Kidney epithelial cell (primary cell): ENCODE results near the gene DOK7. TPM values are rescaled to one million over a fixed set of nuclear protein-coding genes. Genes with fewer than 3 reads are reported as not detected.

Experiments
- DNase-seq: peaks from one replicate; pipeline ENCODE4 v3.0.0-alpha.2; 2010; ENCODE audit warnings: low read depth
- H3K27me3 ChIP-seq: 2 replicates; pipeline ENCODE4 v1.6.0; 2011; ENCODE audit warnings: low read length; ENCODE audit not compliant: control insufficient read depth, insufficient read depth
- H3K36me3 ChIP-seq: 2 replicates; pipeline ENCODE4 v1.5.1; 2011; ENCODE audit warnings: low read length; ENCODE audit not compliant: control insufficient read depth, insufficient read depth
- H3K4me3 ChIP-seq: 2 replicates; pipeline ENCODE4 v1.5.1; 2011; ENCODE audit warnings: low read depth, mild to moderate bottlenecking, control low read depth, low read length
- total RNA-seq: library from RNA; depleted of rRNA; stranded (reverse); fragments of >200 nt; gene quantifications from 2 replicates; pipeline ENCODE4 v1.2.3, GENCODE V29; 2015
- TF ChIP-seq, protein P1 (sequence below): IDR thresholded peaks from 2 replicates; pipeline ENCODE4 v1.5.1; 2011; ENCODE audit warnings: mild to moderate bottlenecking, moderate library complexity, low read length, control low read depth, inconsistent platforms; ENCODE audit not compliant: insufficient read depth, poor library complexity, severe bottlenecking

DOK7 gene
- total RNA-seq, 1 donor from 2014 or later: 6.9 TPM

DNA sequence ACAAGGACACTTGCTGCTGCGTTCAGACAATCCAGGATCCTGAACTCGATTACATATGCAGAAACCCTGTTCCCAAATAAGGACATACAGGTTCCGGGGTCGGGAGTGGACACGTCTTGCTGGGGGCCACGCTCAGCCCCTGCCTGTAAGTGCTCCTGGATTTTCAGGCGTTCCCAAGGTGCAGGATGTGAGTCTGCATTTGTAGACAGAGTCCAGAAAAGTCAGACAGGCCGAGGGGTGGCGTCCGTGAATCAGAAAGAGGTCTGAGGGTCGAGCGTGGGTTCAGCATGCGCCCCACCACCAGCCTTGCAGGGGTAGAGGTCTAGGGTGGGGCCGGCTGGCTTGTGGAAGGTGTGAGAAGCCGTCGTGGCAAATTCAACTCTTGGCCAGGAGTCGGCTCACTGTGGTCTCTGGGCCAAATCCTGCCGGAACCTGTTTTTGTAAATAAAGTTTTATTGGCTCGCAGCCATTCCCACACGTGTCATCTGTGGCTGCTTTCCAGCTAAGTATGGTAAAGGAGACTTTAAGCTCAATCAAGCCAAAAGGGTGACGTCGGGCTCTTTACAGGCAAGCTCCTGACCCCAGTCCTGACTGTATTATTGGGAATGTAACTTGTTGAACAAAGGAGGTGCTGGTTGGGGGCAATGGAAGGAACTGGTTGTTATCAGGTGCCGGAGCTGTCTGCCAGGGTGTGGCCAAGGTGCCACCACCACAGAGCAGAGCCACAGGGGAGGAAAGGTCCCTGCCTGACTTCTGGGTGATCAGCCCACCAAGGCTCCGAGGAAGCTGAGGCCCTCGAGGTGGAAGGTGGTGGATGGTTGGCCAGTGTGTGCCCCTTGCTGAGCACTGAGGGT is 7.4 kb downstream of the DOK7 start:
- H3K27me3 ChIP-seq: peaks cover 13% of the 10 kb centered on the region
- DNase-seq: no peak
- H3K36me3 ChIP-seq: no peaks in the 10 kb centered on the region
- TF ChIP-seq, protein P1, sequence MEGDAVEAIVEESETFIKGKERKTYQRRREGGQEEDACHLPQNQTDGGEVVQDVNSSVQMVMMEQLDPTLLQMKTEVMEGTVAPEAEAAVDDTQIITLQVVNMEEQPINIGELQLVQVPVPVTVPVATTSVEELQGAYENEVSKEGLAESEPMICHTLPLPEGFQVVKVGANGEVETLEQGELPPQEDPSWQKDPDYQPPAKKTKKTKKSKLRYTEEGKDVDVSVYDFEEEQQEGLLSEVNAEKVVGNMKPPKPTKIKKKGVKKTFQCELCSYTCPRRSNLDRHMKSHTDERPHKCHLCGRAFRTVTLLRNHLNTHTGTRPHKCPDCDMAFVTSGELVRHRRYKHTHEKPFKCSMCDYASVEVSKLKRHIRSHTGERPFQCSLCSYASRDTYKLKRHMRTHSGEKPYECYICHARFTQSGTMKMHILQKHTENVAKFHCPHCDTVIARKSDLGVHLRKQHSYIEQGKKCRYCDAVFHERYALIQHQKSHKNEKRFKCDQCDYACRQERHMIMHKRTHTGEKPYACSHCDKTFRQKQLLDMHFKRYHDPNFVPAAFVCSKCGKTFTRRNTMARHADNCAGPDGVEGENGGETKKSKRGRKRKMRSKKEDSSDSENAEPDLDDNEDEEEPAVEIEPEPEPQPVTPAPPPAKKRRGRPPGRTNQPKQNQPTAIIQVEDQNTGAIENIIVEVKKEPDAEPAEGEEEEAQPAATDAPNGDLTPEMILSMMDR: no peak
- H3K4me3 ChIP-seq: no peak overlapping the region

DNA sequence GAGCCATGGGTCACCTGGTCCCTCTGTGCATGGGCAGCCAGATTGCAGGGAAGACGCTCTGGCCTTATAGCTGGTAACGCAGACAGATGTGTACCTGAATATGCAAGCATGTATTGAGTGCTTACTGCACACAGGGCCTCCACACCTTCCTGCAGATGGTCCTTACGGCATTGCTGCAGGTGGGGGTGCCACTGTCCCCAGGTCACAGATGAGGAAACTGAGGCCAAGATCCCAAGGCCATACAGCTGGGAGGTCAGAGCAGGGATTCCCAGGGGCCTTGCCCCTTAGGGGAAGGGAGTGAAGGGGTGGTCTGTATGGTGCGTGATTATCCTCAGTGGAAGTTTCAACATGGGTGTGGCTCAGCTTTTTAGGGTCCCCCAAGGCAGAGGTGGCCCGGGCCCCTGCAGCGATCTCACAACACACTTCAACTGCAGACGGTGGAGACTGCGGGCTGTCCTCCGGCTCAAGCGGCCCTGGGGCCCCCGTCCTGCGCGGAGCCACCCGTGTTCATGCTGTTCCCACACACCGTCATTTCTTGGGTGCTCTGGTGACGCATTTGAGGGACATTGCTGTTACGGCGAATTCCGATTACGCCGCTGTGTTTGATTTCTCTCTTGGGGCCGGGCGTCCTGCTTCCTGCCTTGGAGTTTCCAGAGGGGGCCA is 8.1 kb downstream of the DOK7 start:
- H3K4me3 ChIP-seq: no peak overlapping the region
- peaks cover 13% of the 10 kb centered on the region for H3K27me3 ChIP-seq
- TF ChIP-seq, protein P1: no peak
- H3K36me3 ChIP-seq: no peaks in the 10 kb centered on the region
- no peak for DNase-seq

DNA sequence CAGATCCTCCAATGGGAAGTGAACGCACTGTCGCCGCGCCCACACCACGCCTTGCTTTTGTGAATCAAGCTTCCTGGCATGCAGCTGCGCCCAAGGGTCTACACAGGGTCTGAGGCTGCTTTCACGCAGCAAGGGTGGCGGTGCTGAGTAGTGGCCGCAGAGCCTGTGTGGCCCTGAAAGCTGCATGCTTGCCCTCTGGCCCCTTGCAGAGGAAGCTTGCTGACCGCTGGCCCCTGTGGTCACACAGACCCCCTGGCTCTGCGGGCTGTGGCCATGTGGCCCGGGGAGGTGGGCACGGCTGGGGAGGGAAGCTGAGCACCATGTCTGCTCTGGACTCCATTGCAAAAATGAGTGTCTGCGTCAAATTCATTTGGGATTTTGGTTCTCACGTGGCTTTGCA is 8.8 kb downstream of the DOK7 start:
- no peaks in the 10 kb centered on the region for H3K36me3 ChIP-seq
- H3K4me3 ChIP-seq: no peak overlapping the region
- H3K27me3 ChIP-seq: peaks cover 10% of the 10 kb centered on the region
- TF ChIP-seq, protein P1: no peak
- DNase-seq: no peak

DNA sequence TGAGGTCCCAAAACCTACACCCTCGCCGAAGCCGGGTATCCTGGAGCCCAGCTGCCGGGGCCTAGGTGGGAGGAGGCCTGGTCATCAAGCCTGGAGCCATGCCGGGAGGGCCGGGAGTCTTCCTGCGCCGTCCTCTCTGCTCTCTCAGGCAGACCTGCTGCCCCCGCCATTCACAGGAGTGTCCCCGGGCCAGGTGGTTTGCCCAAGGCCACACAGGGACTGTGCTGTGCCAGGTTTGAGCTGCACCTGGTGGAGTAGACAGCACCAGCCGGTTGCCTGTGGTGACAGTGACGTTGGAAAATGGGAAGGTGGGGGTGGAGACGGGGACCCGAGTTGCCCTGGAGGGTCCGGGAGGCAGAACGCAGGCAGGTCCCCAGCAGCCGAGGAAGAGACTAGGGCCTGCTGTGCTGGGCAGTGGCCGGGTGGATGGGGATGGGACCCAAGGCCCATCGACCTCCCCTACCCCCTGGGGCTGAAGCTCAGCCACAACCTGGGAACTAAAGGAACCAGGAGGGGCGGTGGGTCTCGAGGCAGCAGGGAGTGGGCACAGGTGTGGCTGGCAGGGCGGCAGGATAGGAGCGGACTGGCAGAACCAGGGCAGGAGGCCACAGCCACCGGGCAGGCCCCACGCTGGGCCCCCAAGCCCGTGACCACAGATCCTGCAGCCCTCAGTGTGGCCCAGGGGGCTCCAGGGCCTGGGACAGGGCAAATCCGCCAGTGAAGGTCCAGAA is 9.5 kb downstream of the DOK7 start:
- no peaks in the 10 kb centered on the region for H3K36me3 ChIP-seq
- no peak for DNase-seq
- no peak overlapping the region for H3K4me3 ChIP-seq
- TF ChIP-seq, protein P1: no peak
- H3K27me3 ChIP-seq: peaks cover 17% of the 10 kb centered on the region

DNA sequence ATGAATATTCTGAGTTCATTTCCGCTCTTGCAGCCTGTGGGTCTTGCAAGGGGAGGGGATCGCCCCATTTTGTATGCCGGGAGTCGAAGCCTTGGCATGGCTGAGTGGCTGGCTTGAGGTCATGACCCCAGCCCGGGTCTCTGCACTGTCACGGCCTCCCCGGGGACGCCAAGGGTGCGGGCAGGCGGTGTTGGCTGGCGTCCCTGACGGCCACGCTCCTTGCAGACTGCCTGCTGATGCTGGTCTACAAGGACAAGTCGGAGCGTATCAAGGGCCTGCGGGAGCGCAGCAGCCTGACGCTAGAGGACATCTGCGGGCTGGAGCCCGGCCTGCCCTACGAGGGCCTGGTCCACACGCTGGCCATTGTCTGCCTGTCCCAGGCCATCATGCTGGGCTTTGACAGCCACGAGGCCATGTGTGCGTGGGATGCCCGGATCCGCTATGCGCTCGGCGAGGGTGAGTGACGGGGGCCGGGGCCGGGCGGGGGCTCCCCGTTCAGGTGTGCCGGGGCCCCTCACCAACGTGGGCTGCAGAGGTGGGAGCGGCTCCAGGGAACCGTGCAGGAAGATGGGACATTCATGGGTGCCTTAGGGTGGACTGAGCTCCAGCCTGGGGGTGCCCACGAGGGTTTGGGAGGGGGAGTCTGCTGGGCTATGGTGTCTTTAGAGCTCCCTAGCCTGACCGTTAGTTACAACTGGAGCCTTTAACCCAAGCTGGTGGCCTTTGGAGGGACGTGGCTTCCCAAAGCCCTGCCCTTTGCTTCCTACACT is 10.3 kb downstream of the DOK7 start:
- TF ChIP-seq, protein P1: no peak

More for the DNA sequence above, 10.3 kb downstream of the DOK7 start:
- H3K36me3 ChIP-seq: no peaks in the 10 kb centered on the region
- H3K4me3 ChIP-seq: no peak overlapping the region
- peaks cover 21% of the 10 kb centered on the region for H3K27me3 ChIP-seq
- no peak for DNase-seq
